Epidermal melanocyte (primary cell): ENCODE data around the gene IER5L.
"Not testable (repeated sequence)": the region's sequence is repeated elsewhere in the genome, so short reads cannot be mapped to it uniquely, and the experiment has no call there.

Experiments
- DNase-seq: peaks from one replicate; pipeline ENCODE4 v3.0.0; 2011; ENCODE audit warnings: low spot score; ENCODE audit not compliant: insufficient read length

Gene IER5L

DNA sequence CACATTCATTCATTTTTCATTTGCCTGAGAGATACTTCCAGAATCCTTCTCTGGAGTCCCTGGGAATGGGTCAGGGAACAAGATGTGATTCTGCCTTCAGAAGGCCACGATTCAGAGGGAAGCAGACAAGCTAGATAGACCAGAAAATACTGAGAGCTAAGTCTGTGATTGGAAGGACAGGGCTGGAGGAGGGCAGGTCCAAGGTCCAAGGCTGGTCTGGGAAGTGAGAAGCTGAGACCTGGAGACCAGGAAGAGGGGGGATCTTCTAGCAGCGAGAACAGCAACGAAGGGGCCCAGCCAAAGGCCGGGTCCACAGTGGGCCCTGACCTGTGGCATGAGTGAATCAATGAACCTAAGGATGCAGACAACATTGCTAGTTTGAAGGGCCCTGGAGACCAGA is 4.1 kb upstream of the IER5L start:
- no peak for DNase-seq

DNA sequence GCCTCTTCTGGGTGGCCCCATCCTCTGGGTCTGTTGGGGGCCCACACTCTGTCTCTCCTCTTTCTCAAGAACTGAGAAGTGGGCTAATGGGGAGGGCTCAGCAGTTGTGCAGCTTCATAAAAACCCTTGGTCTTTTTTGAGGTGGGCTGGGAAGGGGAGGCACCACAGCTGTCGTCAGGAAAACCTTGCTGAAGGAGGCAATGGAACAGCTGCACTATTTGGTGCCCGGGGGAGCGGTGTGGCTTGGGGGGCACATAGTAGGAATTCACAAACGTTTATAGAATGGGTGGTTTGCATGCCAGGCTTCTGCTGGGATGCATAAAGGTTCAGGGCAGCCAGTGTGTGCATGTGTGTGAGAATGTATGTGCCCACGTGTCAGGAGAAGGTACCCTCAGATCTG is 3.2 kb upstream of the IER5L start:
- DNase-seq, result no peak

DNA sequence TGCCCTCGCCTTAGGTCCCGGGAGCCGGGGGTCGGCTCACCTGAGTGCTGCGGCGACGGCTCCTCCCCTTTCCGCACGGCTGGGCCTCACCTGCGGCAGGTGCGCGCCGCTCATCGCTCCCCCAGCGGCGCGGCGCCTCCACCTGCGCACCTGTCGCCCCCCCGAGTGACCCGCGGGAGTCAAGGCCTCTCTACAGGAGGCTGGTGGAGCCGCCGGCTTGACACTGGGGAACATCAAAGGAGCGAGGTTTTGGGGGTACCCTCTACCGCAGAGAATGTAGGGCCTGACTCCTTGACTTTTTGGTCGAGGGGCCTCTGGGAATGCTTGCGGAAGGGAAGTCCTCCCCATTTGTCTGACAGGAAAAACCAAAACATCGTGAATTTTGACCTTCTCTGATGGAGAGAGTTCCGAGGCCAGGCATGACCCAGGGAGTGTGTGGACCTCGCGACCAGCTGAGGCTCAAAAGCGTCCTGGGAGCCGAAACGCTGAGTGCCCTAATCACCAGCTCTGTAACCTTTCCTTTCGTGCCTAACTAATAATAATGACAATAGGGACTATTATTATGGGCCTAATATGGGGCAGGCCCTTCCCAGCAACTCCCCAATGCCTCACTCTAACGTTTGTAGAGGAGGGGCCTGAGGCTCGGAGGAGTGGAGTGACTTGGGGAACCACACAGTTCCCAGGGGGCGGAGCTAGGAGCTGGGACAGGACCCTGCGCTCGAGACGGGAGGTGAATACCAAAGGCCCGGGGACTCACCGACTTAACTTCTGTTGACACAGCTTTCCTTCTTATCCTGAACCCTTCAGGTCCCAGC is 714 bp upstream of the IER5L start:
- no peak for DNase-seq

DNA sequence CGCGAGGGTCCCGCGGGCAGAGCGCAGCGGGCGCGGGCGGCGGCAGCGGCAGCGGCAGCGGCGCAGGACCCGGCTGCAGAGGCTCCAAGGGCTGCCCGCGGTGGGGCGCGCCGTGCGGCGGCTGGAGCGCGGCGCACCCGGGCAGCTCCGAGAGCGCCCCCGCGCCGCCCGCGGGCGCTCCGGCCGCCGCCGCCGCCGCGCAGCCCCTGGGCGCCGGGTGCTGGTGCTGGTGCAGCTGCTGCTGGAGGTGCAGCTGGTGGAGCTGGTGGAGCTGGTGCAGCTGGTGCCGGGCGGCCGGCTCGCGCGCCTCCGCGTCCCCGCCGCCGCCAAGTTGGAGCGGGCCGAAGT is 644 bp downstream of the IER5L start:
- DNase-seq, result no peak

DNA sequence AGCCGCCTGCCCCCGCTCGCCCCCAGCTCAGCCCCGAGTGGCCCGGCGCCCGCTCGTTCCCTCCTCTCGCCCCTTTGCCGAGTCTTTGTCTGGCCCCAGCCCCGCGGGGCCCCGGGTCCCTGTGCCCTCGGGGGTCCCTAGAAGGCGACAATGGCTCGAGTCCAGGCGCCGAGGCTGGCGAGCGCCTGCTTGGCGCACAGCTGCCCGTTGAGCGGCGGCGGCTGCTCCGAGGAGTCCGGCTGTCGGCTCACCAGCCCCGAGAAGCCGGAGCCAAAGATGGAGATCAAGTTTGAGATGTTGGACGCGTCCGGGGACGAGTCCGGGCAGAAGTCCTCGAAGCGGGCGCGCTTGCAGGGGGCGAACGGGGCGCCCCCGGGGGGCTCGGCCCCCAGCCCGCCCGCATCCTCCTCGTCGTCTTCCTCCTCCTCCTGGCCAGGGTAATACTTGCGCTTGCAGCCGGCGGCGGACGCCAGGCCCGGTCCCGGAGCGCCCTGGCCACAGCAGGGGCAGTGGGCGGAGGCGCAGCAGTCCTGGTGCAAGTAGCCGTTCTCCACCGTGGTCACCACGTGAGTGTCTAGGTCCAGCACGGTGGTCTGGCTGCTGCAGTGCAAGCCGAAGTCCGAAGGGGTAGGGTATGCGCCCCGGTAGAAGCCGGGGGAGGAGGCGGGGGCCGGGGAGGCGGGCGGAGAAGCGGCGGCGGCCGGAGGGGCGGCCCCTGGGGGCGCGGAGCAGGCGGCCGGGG is 1.2 kb downstream of the IER5L start:
- peak; percentile 19 for DNase-seq

DNA sequence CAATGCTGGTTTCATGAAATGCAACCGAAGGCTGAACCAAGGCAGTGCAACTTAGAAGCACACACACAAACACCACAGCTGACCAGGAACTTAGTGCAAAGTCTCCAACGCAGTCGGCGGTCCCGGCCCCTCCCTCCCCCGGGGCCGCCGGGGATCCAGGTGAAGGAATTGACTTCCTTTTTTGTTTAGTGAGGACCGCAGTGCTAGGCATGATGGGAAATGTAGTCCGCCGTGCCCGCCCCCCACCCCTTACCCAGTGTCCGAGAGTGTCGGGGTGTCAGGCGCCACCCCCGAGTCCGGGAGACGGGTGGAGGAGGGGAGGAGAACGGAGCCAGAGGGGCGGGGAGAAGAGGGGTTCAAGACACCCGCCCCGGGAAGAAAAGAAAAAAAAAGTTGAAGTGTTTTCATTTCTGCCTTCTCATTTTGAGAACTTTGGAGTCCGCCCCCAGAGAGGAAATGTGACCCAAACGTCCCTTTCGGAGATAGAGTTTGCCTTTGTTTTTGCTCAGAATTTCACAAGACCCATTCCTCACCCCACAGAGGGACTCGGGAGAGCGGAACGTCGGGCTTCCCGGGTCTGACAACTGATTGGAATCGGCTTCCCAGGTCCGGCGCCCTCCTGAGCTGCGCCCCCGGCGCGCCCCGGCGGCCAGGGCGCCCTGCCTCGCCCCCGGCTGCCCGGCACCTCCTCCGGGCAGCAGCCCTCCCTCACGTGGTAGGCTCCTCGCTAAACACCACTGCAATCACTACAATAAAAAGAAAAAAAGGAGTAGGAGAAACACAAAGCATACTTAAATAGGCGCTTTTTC is 2.0 kb downstream of the IER5L start:
- DNase-seq, result peak; percentile 76

DNA sequence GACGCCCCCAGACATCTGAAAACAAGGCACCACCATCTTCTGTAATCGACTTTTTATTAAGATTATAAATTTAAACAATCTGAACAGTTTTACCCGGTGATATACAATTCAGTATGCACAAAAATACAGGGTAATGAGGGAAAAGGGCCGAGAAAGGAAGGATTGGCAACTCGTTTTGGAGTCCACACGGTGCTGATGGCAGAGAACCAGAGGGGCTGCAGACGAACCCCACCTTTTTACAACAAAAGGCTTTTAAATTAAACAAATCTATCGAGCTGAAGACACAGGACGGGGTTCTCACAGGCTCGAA is 2.6 kb downstream of the IER5L start:
- no peak for DNase-seq

DNA sequence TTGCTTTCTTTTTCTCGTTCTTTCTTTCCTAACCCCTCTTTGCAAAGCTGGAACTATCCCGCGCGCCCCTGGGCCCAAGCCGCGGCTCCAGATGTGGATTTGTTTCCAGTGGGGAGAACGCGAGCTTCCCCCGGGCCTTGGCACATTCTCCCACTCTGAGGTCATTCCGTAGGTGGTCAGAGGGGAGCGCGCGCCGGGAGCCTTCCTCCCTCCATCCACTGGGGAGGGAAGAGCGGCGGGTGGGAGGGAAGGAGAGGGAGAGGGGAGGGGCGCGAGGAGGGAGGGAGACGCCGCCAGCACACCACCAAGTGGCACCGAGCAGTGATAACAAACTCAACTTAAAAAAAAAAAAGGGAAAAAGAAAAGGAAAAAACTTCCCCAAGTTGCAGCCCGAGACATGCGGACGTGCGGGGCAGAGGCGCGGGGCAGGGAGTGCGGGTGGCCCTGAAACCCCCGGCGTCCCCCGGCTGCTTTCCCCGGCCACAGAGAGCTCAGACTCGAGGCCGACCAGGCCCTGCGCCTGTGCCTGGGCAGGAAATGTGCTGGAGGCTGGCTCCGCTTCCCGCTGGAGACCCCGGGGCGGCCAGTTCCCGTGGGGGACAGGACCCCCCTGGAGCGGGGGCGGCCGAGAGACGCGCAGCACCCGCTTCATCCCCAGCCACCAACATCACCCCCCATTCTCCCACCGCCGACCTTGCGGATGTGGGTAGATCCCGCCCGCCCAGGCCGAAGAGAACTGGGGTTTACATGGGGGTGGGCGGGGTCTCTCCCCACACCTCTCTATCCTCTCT is 3.1 kb downstream of the IER5L start:
- DNase-seq, result peak; percentile 80

DNA sequence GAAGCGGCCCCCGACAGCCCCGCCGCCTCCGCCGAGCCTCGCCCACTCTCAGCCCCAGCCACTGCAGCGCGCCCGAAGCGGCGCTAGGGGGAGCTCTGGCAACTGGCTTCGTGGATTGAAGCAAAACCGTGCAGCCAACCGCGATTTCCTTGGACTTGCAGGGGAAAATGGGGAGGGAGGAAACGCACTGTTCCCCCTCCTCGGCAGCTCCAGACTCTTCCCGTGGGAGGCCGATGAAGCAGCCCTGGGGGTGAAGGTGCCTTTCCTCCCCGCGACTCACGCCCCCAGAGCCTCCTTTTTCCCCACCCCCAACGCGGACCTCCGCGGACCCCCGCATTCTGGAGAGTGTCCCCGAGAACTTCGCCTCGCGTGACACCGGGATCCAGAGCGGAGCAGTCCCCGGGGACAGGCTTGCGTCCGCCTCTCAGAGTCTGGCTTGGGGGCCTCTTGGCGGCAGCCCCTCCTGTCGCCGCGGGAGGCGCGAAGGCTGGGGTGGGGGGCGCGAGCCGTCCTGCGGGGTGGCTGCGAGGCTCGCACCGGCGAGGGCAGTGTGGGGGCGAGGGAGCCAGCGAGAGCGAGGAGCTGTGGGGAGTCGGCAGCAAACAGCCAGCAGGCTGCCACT is 3.8 kb downstream of the IER5L start:
- DNase-seq, result peak; percentile 88

DNA sequence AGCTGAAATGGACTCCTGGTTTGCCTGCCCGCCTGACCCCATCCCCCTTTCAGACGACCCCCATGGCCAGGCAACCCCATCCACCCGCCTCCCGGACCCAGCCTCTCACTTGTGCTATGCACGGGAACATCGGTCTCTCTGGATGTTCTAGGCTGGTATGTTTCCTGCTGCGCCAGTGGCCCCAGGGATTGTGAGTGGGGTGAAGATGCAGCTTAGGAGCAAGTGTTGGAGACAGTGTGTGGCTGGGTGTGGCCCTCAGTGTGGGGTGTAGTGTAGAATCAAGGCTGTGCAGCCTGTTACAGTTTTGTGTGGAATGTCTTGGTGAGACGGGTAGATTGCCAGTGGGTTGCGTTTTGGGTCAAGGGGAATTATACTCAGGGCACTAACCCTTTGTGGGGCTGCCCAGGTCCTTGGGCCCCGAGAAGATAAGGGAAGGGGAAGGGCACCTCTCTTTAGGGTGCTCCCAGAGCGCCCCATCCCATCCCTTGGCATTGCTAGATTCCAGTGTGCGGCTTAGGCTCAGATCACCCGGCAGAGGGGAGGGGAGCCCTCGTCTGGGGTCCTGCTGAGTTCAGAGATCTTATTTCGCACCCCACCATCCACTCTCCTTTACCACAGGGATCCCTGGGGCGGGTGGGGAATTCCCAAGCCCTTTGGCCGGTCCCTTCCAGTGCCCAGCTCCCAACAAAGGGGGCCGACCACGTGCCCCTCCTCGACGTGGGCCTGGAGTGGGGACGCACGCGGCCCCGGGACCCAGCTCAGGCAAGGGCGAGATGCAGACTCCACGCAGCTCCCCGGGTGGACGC is 4.6 kb downstream of the IER5L start:
- no peak for DNase-seq

DNA sequence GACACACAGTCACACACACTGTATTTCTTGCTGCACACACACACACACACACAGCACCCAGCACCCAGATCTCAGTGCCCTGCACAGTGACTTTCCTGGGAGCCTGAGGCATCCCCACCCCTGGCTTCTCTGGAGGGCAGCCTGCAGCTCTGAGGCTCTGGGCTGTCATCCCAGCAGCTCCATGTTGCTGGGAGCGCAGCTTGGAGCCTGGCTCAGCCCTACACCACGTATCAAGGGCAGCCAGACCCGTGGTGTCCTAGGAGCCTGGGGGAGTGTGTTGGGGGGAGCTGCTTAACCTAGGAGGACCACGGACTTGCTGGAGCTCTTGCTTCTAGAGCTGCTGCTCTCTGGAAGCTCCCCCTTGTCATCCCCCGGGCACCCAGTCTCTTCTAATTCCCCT is 5.2 kb downstream of the IER5L start:
- no peak for DNase-seq

DNA sequence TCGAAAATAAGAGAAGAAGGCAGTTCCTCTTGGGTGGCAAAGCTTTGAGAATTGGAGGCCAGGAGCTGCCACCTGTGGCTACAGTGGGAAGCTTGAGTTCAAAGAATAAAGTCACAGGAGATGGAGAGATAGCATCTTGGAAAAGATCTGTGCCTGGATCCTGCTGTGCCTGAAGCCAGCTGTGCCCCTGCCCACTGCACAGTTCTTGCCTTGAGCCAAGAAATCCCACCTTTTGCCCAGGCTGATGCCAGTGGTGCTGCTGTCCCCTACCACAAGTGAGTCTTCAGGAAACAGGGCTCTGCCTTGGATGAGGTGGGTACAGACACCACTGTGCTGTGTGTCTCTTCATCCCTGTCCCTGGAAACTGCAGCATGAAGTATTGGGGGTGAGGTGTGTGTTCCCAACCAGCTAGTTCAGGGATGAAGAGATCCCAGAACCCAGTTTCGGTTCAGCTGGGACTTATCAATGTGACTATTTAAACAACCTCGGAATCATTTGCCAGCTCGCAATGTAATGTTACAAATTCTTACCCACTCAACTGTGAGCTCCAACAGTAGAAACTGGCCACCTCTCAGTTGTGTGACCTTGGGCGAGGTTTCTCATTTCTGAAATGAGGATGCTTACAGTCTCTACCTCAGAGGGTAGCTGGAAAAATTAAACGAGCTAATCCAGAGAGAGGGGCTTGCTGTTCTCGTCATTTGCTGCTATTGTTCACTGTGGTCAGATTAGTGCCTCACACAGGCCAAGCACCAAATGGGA is 5.9 kb downstream of the IER5L start:
- DNase-seq, result no peak

DNA sequence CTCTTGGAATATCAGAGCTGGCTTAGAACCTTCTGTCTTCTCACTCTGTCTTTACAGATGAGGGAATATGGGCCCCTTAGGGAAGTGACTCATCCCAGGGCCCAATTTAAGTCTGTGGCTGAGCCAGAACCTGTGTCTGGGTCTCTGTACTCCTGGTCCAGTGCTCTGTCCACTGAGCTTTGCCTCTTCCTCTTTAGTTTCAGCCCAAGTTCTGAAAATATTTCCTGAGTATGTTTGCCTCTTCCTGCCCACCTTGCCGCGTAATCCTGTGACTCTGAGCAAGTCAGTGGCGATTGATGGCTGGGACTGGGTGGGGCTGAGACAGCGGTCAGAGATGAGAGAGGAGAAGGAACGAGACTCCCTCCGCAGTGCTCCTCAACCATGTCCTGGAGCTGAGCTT is 7.8 kb downstream of the IER5L start:
- DNase-seq, result no peak

DNA sequence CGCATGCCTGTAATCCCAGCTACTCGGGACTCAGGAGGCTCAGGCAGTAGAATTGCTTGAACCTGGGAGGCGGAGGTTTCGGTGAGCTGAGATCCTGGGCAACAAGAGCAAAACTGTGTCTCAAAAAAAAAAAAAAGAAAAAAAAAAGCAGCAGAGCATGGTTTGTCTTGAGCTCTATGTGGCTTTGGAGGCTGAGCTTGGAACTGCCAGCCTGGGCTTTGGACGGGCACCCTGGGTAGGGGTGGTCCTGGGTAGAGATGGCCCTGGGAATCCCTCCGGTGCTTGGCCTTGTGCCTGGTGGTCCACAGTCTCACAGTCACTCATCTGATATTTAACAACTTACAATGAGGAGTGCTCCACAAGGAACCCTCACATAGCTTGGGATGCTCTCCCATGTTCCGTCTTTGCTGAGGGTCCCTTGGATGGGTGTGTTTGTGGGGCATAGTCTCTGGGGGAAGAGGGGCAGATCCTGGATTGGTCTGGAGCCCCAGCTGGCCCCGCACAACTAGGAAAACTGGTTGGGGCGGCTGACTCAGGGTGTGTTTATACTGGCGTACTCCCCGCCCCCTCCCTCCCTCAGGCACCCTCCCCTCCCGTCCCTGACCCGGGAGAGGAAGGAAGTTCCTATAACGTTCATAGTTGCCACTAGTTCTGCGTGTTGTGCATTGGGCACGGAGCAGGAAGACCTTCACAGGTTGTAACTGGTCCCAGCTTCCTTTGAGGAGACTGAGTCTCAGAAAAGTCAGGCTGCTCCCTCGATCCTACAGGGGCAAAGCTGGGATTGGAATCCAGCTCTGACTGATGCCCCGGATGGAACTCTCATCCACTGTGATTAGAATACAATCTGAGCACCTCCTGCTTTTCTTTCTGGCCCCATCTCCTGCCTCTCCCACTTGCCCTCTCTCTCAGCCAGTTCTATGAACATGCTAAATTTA is 11.2 kb downstream of the IER5L start:
- peak; percentile 81 for DNase-seq

DNA sequence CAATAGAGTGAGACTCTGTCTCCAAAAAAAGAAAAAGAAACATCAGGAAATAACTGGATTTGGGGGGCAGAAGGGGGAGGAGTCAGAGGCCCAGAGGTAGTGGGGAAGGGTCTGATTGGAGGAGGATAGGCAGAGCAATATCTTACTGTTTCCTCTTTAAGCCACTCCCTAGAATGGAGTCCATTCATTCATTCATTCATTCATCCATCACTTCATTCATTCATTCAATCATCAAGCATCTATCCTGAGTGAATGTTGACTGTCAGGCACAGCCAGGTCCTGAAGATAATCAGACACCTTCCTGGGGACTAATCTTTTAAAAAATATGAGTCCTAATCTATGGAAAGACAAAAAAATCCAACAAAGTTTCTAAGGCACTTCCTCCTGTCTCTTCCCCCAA is 12.9 kb downstream of the IER5L start:
- DNase-seq, result no peak

DNA sequence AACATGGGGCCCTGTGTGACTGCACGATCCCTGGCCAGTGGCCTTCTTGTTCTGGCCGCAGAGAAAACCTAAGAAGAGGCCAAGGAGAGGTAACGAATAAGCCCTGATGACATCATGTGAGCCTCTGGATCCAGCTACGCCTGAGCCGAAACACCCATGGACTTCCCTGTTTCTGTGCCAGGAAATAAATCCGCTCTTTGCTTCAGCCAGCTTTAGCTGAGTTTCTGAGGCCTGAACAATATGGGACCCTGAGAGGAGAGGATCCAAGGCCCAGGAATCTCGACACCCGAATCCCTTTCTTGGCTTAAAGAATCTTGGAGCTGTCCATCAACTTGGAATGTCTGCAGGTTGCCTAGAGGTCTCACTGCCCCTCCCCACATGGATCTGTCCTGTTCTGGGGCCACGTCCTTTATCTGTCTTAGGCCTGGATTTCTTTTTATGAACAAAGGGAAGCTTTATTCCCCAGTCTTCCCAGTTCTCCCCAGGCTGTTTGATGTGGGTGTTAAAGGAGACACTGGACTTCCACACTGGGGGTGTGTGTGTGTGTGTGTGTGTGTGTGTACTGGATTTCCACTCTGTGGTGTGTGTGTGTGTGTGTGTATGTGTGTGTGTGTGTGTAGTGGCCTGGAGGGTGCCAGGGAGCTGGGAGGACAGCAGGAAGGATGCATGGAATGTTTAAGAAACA is 13.7 kb downstream of the IER5L start:
- DNase-seq, result peak; percentile 89

DNA sequence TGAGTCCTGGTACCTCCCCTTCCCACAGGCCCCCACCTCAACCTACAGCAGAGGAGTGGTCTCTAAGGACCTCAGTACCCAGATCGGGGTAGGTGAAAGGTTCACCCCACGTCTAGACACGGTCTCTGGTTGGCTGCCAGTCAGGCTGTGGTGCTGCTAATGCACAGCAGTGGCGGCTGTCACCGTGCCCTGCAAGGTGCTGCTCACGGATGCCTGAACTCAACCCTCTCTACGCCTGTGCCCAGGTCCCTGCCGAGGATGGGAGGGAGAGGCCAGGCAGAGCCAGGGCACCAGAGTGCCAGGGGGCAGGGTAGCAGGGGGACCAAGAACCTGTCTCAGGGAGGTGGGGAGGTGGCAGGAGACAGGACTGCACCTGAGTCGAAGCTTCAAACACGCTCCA is 14.3 kb downstream of the IER5L start:
- DNase-seq, result no peak

DNA sequence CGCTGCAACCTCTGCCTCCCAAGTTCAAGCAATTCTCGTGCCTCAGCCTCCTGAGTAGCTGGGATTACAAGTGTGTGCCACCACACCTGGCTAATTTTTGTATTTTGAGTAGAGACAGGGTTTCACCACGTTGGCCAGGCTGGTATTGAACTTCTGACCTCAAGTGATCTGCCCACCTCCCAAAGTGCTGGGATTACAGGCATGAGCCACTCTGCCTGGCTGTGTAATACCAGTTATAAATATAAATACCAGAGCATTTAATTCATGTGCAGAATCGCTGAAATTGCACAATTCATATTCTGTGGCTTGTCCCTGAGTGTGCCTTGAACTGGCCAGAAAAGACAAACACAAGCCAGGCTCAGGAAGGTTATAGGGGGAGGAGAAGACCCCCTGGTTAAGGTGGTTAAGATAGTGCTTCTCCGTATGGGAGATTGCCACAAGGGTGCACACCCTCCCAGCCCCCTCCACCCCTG is 14.8 kb downstream of the IER5L start:
- not testable (repeated sequence) for DNase-seq
